Measurements from ENCODE around the gene TOX3. TPM values are rescaled to one million over a fixed set of nuclear protein-coding genes. Genes with fewer than 3 reads are reported as not detected.

Gene TOX3
- total and polyA plus RNA-seq, 2 donors (not counting 3 experiments of a cell fraction or from before 2014, with no cell fraction given), result not detected

DNA sequence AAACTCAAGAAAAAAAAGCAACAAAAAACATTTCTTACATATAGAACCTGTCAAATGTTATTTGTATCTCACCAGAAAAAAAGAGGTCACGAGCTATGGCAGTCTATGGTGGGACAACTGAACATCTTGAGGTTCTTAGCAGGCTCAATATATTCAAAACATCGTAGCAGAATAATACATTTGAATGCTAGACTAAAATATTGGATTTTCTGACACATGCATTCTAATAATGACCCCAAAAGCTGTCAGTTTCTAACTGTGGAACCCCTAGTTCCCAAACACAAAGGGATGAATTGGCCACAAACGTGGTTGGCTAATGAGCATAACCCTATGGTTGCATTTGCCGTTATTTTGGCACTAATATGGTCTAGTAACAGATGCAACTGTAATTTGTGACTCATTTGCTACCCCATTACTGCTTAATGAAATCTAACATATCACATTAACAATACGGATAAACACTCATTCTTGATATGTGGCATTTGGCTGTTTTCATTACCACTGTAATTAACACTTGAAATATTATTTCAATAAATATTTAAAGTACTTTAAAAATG lies 81.2 kb downstream of the TOX3 start:
- no peaks in the 10 kb centered on the region for H3K4me1 ChIP-seq (ENCODE audit: control insufficient read depth, extremely low read depth, insufficient read depth, low read length)
- intact Hi-C loops (cut with micrococcal nuclease), result no loop called here
- no peaks in the 10 kb centered on the region for H3K9me3 ChIP-seq (replicated peaks; ENCODE audit: control insufficient read depth, insufficient read depth, low read length)
- TF ChIP-seq, protein P1, sequence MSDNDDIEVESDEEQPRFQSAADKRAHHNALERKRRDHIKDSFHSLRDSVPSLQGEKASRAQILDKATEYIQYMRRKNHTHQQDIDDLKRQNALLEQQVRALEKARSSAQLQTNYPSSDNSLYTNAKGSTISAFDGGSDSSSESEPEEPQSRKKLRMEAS (IDR thresholded peaks at IDR 0.05; ENCODE audit: insufficient read depth, insufficient read length), result no peak
- TF ChIP-seq GATA2 (IDR thresholded peaks at IDR 0.05; ENCODE audit: insufficient read depth, insufficient read length, low read depth, low read length) (no peak), POLR2A (IDR thresholded peaks at IDR 0.05; ENCODE audit: low read depth, low read length) (no peak), MYC (IDR thresholded peaks at IDR 0.05; ENCODE audit: low read depth, low read length) (no peak), POLR2AphosphoS5 (IDR thresholded peaks at IDR 0.05; ENCODE audit: insufficient read depth, low read depth, low read length) (no peak), EZH2 (IDR thresholded peaks at IDR 0.05; ENCODE audit: borderline replicate concordance, low read depth, low read length, severe bottlenecking) (no peak), JUN (IDR thresholded peaks at IDR 0.05; ENCODE audit: borderline replicate concordance, insufficient read depth, insufficient read length, low read depth) (no peak), FOS (IDR thresholded peaks at IDR 0.05; ENCODE audit: borderline replicate concordance, insufficient read depth, low read length) (no peak)
- TF ChIP-seq, protein P2, sequence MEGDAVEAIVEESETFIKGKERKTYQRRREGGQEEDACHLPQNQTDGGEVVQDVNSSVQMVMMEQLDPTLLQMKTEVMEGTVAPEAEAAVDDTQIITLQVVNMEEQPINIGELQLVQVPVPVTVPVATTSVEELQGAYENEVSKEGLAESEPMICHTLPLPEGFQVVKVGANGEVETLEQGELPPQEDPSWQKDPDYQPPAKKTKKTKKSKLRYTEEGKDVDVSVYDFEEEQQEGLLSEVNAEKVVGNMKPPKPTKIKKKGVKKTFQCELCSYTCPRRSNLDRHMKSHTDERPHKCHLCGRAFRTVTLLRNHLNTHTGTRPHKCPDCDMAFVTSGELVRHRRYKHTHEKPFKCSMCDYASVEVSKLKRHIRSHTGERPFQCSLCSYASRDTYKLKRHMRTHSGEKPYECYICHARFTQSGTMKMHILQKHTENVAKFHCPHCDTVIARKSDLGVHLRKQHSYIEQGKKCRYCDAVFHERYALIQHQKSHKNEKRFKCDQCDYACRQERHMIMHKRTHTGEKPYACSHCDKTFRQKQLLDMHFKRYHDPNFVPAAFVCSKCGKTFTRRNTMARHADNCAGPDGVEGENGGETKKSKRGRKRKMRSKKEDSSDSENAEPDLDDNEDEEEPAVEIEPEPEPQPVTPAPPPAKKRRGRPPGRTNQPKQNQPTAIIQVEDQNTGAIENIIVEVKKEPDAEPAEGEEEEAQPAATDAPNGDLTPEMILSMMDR (IDR thresholded peaks at IDR 0.05; ENCODE audit: extremely low read depth in 1 of 2, insufficient read depth in 1 of 2, low read depth in 1 of 2, low read length in 2 of 2), result no peak
- no peaks in the 10 kb centered on the region for H3K9me1 ChIP-seq (replicated peaks; ENCODE audit: control insufficient read depth, extremely low read depth, insufficient read depth, low read length)
- no peak overlapping the region for H3K9ac ChIP-seq (replicated peaks; ENCODE audit: extremely low read depth, insufficient read depth, low read length)
- no peak for DNase-seq (ENCODE audit: low read depth, low spot score)
- ChIA-PET CTCF (no interaction called here), POLR2A (no interaction called here)
- no peaks in the 10 kb centered on the region for H3K79me2 ChIP-seq (ENCODE audit: control insufficient read depth, insufficient read depth, low read length)
- no peak overlapping the region for H3K27ac ChIP-seq (ENCODE audit: insufficient read depth, low read depth, low read length)
- FAIRE-seq, result no peak
- no peak overlapping the region for H3K4me2 ChIP-seq (ENCODE audit: insufficient read depth, low read length)
- BruUV-seq (replicated peaks), result no TSS peak
- no peaks in the 10 kb centered on the region for H3K27me3 ChIP-seq (ENCODE audit: control insufficient read depth in 2 of 2, insufficient read depth in 2 of 2, low read length in 2 of 2)
- no peaks in the 10 kb centered on the region for H4K20me1 ChIP-seq (replicated peaks; ENCODE audit: control insufficient read depth, extremely low read depth, insufficient read depth, low read length)
- no peaks in the 10 kb centered on the region for H3K36me3 ChIP-seq (ENCODE audit: control insufficient read depth in 2 of 2, extremely low read depth in 1 of 2, insufficient read depth in 2 of 2, low read length in 2 of 2)
- H2AFZ ChIP-seq (ENCODE audit: low read depth, low read length), result no peak overlapping the region
- H3K4me3 ChIP-seq (replicated peaks in 1 of 3; ENCODE audit: insufficient read depth in 1 of 3, low read depth in 1 of 3, low read length in 3 of 3), result no peak overlapping the region
- dilution Hi-C loops (cut with MboI; ENCODE audit: extremely low pct_ligation_motif_present, low sequenced_read_pairs), result no loop called here
